Mesenchymal stem cell (in vitro differentiated cells and primary cell): ENCODE data around the gene EEIG1.
A peak's percentile ranks its signal among the peaks of the same experiment; 100 is the strongest.

Experiments used
- DNase-seq: peaks from one replicate; pipeline ENCODE4 v3.0.0-alpha.2; 2013
- H2AFZ ChIP-seq: one replicate; pipeline ENCODE4 v1.6.1; 2013; ENCODE audit warnings: low read depth, mild to moderate bottlenecking, control low read depth, inconsistent platforms, low read length, moderate library complexity
- H2AK5ac ChIP-seq: 2 replicates; pipeline ENCODE4 v1.6.1; 2013; ENCODE audit warnings: low read length, moderate library complexity, mild to moderate bottlenecking, inconsistent platforms; ENCODE audit not compliant: severe bottlenecking
- H2BK120ac ChIP-seq: one replicate; pipeline ENCODE4 v1.6.1; 2013; ENCODE audit warnings: low read depth, mild to moderate bottlenecking, inconsistent platforms, low read length, moderate library complexity
- H2BK12ac ChIP-seq, 2 experiments: one replicate each; pipeline ENCODE4 v1.6.1; 2013; ENCODE audit warnings: inconsistent platforms in 2 of 2, low read length in 2 of 2, mild to moderate bottlenecking in 2 of 2, moderate library complexity in 2 of 2, control low read depth in 1 of 2
- H2BK15ac ChIP-seq: one replicate; pipeline ENCODE4 v1.6.1; 2013; ENCODE audit warnings: mild to moderate bottlenecking, low read depth, inconsistent platforms; ENCODE audit not compliant: poor library complexity, severe bottlenecking
- H2BK5ac ChIP-seq: 2 replicates; pipeline ENCODE4 v1.6.1; 2013; ENCODE audit warnings: low read depth, mild to moderate bottlenecking, low read length, control low read depth, inconsistent platforms; ENCODE audit not compliant: poor library complexity, severe bottlenecking
- H3K14ac ChIP-seq, 2 experiments: one replicate each; pipeline ENCODE4 v1.6.1; 2013; ENCODE audit warnings: inconsistent platforms in 2 of 2, low read length in 2 of 2, control low read depth in 1 of 2, mild to moderate bottlenecking in 1 of 2, moderate library complexity in 1 of 2
- H3K18ac ChIP-seq, 2 experiments: one replicate each; pipeline ENCODE4 v1.6.1; 2013; ENCODE audit warnings: inconsistent platforms in 2 of 2, low read length in 2 of 2, control low read depth in 1 of 2, low read depth in 1 of 2, mild to moderate bottlenecking in 1 of 2
- H3K23ac ChIP-seq, 2 experiments: one replicate each; pipeline ENCODE4 v1.6.1; 2013; ENCODE audit warnings: inconsistent platforms in 2 of 2, low read length in 2 of 2, mild to moderate bottlenecking in 2 of 2, moderate library complexity in 2 of 2, control low read depth in 1 of 2
- H3K27ac ChIP-seq: 2 replicates; pipeline ENCODE4 v1.5.1; 2013; ENCODE audit warnings: mild to moderate bottlenecking, moderate library complexity, low read length, control low read depth, inconsistent platforms; ENCODE audit not compliant: poor library complexity, severe bottlenecking
- H3K27me3 ChIP-seq, 2 experiments: 2 replicates each; pipeline versions ENCODE4 v1.6.1 to v1.7.0; 2013; ENCODE audit warnings: low read length in 2 of 2, mild to moderate bottlenecking in 2 of 2, moderate library complexity in 2 of 2, control low read depth in 1 of 2, inconsistent platforms in 1 of 2; ENCODE audit not compliant: control insufficient read depth in 1 of 2, insufficient read depth in 1 of 2
- H3K36me3 ChIP-seq, 2 experiments: 2 replicates each; pipeline versions ENCODE4 v1.6.1 to v1.7.0; 2013; ENCODE audit warnings: low read length in 2 of 2, control low read depth in 1 of 2, inconsistent platforms in 1 of 2, low read depth in 1 of 2, mild to moderate bottlenecking in 1 of 2; ENCODE audit not compliant: insufficient read depth in 2 of 2, control insufficient read depth in 1 of 2
- H3K4ac ChIP-seq, 2 experiments: one replicate each; pipeline ENCODE4 v1.6.1; 2013; ENCODE audit warnings: inconsistent platforms in 2 of 2, low read length in 2 of 2, mild to moderate bottlenecking in 2 of 2, moderate library complexity in 2 of 2, control low read depth in 1 of 2, low read depth in 1 of 2
- H3K4me1 ChIP-seq: 2 replicates; pipeline ENCODE4 v1.6.1; 2013; ENCODE audit warnings: low read depth, low read length, control low read depth; ENCODE audit not compliant: control insufficient read depth, insufficient read depth
- H3K4me2 ChIP-seq: 2 replicates; pipeline ENCODE4 v1.6.1; 2013; ENCODE audit warnings: low read length, mild to moderate bottlenecking, inconsistent platforms; ENCODE audit not compliant: poor library complexity, severe bottlenecking
- H3K4me3 ChIP-seq, 2 experiments: 2 replicates each; pipeline versions ENCODE4 v1.5.1 to v1.7.0; 2013; ENCODE audit warnings: low read length in 2 of 2, mild to moderate bottlenecking in 2 of 2, control low read depth in 1 of 2, low read depth in 1 of 2; ENCODE audit not compliant: insufficient read depth in 1 of 2
- H3K79me1 ChIP-seq: replicated peaks from 2 replicates; pipeline ENCODE4 v1.6.1; 2013; ENCODE audit warnings: mild to moderate bottlenecking, control low read depth, low read length, inconsistent platforms; ENCODE audit not compliant: poor library complexity, severe bottlenecking
- H3K9ac ChIP-seq: 2 replicates; pipeline ENCODE4 v1.7.0; 2013; ENCODE audit warnings: mild to moderate bottlenecking, low read length, moderate library complexity
- H3K9me3 ChIP-seq: 2 replicates; pipeline ENCODE4 v1.7.0; 2013; ENCODE audit warnings: mild to moderate bottlenecking, low read length; ENCODE audit not compliant: control insufficient read depth
- H4K8ac ChIP-seq: one replicate; pipeline ENCODE4 v1.6.1; 2013; ENCODE audit warnings: inconsistent platforms, mild to moderate bottlenecking, low read length, moderate library complexity
- H4K91ac ChIP-seq: one replicate; pipeline ENCODE4 v1.6.1; 2013; ENCODE audit warnings: mild to moderate bottlenecking, low read length, inconsistent platforms
- whole genome bisulfite sequencing: methylation state at CpG from one replicate; pipeline ENCODE4 v1.1.7; 2013; ENCODE audit warnings: mixed read lengths; 5-methylcytosine and 5-hydroxymethylcytosine counted together

EEIG1 gene

DNA sequence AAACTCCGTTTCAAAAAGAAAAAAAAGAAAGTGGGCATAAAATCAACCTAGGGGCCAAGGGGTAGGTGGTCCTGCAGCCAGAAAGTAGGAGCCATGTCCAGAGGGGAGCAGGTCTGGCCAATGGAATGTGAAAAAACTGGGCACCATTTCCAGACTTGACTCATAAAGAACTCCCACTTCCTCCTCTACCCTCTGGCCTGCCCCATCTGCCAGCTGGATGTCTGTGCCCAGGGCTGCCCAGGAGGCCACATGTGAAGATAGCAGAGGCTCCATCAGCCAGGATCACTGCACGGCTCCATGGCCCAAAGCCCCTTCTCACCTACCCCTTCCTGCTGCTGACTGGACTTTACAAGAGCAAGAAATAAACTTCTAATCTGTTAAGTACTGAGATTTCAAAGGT lies 42.1 kb upstream of the EEIG1 start:
- H3K4ac ChIP-seq: no peak overlapping the region
- no peak overlapping the region for H3K9ac ChIP-seq
- no peaks in the 10 kb centered on the region for H3K9me3 ChIP-seq
- H3K18ac ChIP-seq: no peak overlapping the region
- WGBS: 85% methylated on average over 1 of the region's 2 CpGs
- H3K23ac ChIP-seq: no peak overlapping the region
- H2AK5ac ChIP-seq: no peak overlapping the region
- H4K8ac ChIP-seq: no peak overlapping the region
- H3K27me3 ChIP-seq: no peaks in the 10 kb centered on the region
- H3K27ac ChIP-seq: no peak overlapping the region
- peaks cover 1% of the 10 kb centered on the region for H3K4me1 ChIP-seq
- H4K91ac ChIP-seq: no peak overlapping the region
- no peaks in the 10 kb centered on the region for H3K79me1 ChIP-seq
- no peak overlapping the region for H2BK12ac ChIP-seq
- H3K4me3 ChIP-seq: no peak overlapping the region
- no peak overlapping the region for H2AFZ ChIP-seq
- H2BK120ac ChIP-seq: no peak overlapping the region
- no peaks in the 10 kb centered on the region for H3K36me3 ChIP-seq
- H2BK15ac ChIP-seq: no peak overlapping the region
- no peak overlapping the region for H3K4me2 ChIP-seq
- H3K14ac ChIP-seq: no peak overlapping the region
- DNase-seq: no peak
- H2BK5ac ChIP-seq: no peak overlapping the region

DNA sequence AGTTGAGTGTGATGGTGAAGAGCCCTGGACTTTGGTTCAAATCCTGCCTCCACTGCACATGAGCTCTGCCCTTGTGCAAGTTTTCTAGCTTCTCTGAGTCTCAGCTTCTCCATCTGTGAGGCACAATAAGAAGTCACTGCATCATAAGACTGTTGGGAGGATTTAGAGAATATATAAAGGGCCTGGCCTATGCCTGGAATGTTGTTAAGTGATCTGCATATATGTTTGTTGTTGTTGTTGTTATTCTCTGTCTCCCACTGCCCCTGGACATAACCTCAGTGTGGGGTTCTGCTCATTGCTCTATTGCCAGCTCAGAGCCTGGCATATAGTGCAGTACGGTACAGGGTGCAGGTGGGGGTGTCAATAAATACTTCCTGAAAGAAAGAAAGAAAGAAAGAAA lies 40.3 kb upstream of the EEIG1 start:
- Histone ChIP-seq H2AFZ (no peak overlapping the region), H4K91ac (no peak overlapping the region), H2BK12ac (no peak overlapping the region), H3K14ac (no peak overlapping the region), H3K9me3 (no peaks in the 10 kb centered on the region), H3K4me1 (peaks cover 1% of the 10 kb centered on the region), H3K36me3 (no peaks in the 10 kb centered on the region), H3K27ac (no peak overlapping the region), H3K79me1 (no peaks in the 10 kb centered on the region), H3K23ac (no peak overlapping the region), H2BK15ac (no peak overlapping the region), H3K18ac (no peak overlapping the region), H3K4ac (no peak overlapping the region), H3K4me3 (no peak overlapping the region), H2BK120ac (no peak overlapping the region), H3K4me2 (no peak overlapping the region), H2BK5ac (no peak overlapping the region), H3K27me3 (no peaks in the 10 kb centered on the region), H2AK5ac (no peak overlapping the region), H3K9ac (no peak overlapping the region), H4K8ac (no peak overlapping the region)
- DNase-seq: no peak
- WGBS: 53% methylated on average over 1 of the region's 1 CpG

DNA sequence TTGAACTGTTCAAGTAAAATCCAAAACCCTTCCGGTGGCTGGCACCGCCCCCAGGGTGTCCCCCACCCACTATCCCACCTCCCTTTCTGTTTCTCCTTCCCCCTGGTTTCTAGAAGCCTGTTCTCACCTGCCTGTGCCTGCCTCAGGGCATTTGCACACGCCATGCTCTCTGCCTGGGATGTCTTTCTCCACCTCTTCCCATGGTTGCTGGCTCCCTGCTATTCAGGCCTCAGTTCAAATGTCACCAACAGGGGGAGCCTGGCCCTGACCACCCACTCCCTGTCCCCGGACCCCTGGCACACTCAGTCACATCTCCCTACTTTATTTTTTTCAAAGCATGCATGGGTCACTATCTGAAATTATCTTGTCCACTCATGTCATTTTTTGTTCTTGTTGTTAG lies 39.9 kb upstream of the EEIG1 start:
- no peak overlapping the region for H4K8ac ChIP-seq
- H3K9ac ChIP-seq: no peak overlapping the region
- H3K27me3 ChIP-seq: no peaks in the 10 kb centered on the region
- no peak overlapping the region for H3K27ac ChIP-seq
- H2BK15ac ChIP-seq: no peak overlapping the region
- no peak overlapping the region for H3K18ac ChIP-seq
- no peak overlapping the region for H4K91ac ChIP-seq
- peaks cover 1% of the 10 kb centered on the region for H3K4me1 ChIP-seq
- no peak overlapping the region for H2BK120ac ChIP-seq
- no peak for DNase-seq
- no peaks in the 10 kb centered on the region for H3K36me3 ChIP-seq
- no peak overlapping the region for H2AK5ac ChIP-seq
- no peak overlapping the region for H3K4me3 ChIP-seq
- 80% methylated on average over 3 of the region's 4 CpGs for WGBS
- no peak overlapping the region for H2AFZ ChIP-seq
- no peak overlapping the region for H2BK12ac ChIP-seq
- H2BK5ac ChIP-seq: no peak overlapping the region
- H3K14ac ChIP-seq: no peak overlapping the region
- no peak overlapping the region for H3K23ac ChIP-seq
- no peak overlapping the region for H3K4ac ChIP-seq
- no peaks in the 10 kb centered on the region for H3K9me3 ChIP-seq
- no peak overlapping the region for H3K4me2 ChIP-seq
- H3K79me1 ChIP-seq: no peaks in the 10 kb centered on the region

DNA sequence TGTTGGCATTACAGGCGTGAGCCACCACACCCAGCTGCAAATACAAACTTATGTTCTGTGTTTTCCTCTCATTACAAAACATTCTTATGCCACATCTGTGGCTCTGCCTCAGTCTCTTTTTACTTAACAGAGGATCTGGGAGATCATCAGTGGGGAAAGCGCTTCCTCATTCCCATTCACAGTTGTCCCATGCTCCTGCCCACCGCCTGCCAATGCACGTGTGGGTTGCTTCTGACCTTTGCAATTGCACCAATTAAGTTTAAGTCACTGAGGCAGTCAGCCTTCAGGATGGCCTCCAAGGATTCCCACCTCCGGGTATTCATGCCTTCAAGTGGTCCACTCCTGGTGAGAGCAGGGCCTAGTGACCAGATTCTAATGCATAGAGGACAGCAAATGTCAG lies 34.9 kb upstream of the EEIG1 start:
- no peak overlapping the region for H3K9ac ChIP-seq
- no peaks in the 10 kb centered on the region for H3K27me3 ChIP-seq
- no peak overlapping the region for H3K4me3 ChIP-seq
- no peak overlapping the region for H2BK5ac ChIP-seq
- no peak overlapping the region for H3K23ac ChIP-seq
- DNase-seq: no peak
- no peak overlapping the region for H2BK15ac ChIP-seq
- 90% methylated on average over 5 of the region's 5 CpGs for WGBS
- H2AK5ac ChIP-seq: no peak overlapping the region
- no peak overlapping the region for H3K27ac ChIP-seq
- no peak overlapping the region for H3K4ac ChIP-seq
- H2BK120ac ChIP-seq: no peak overlapping the region
- H2AFZ ChIP-seq: no peak overlapping the region
- H3K9me3 ChIP-seq: no peaks in the 10 kb centered on the region
- no peaks in the 10 kb centered on the region for H3K4me1 ChIP-seq
- no peak overlapping the region for H2BK12ac ChIP-seq
- no peaks in the 10 kb centered on the region for H3K36me3 ChIP-seq
- no peak overlapping the region for H3K14ac ChIP-seq
- H3K18ac ChIP-seq: no peak overlapping the region
- H4K8ac ChIP-seq: peak overlapping the region; percentile 19
- no peak overlapping the region for H3K4me2 ChIP-seq
- H3K79me1 ChIP-seq: no peaks in the 10 kb centered on the region
- no peak overlapping the region for H4K91ac ChIP-seq
